Mammary epithelial cell (primary cell): ENCODE measurements around the gene DUSP10.

Source experiments
- CTCF ChIP-seq, 2 donors: IDR thresholded peaks in 1 of 2; conservative IDR thresholded peaks in 1 of 2; 2 replicates each; pipeline ENCODE4 v1.5.1; 2011 to 2012; ENCODE audit warnings: inconsistent platforms in 2 of 2, low read length in 2 of 2, mild to moderate bottlenecking in 2 of 2, control low read depth in 1 of 2, low read depth in 1 of 2; ENCODE audit not compliant: insufficient read depth in 1 of 2; ENCODE audit errors: extremely low read depth in 1 of 2
- EZH2 ChIP-seq: IDR thresholded peaks from 2 replicates; pipeline ENCODE4 v1.6.1; 2012; ENCODE audit warnings: low read length, inconsistent platforms, borderline replicate concordance

- TF ChIP-seq CTCF (conservative IDR thresholded peaks at IDR 0.05 in 1 of 2, IDR thresholded peaks at IDR 0.05 in 1 of 2; ENCODE audit: extremely low read depth in 1 of 2, insufficient read depth in 1 of 2, low read depth in 1 of 2, low read length in 2 of 2), result no peak
- TF ChIP-seq EZH2, result no peak
These were observed 21.9 kb downstream of the DUSP10 start for GRCh38 chr1:221719987-221720386.
